A673 (cell line): ENCODE measurements around the gene SHISA7.

Experiments
- CTCF ChIP-seq: fragments of 300-800, 200-600 bp; sonication (generic); conservative IDR thresholded peaks from 2 replicates; pipeline ENCODE4 v1.5.1; 2017; ENCODE audit warnings: low read depth, mild to moderate bottlenecking, antibody characterized with exemption, low read length, moderate library complexity, mixed read lengths
- EZH2 ChIP-seq: fragments of 200-600 bp; sonication (generic); IDR thresholded peaks from 2 replicates; pipeline ENCODE4 v1.6.1; 2017; ENCODE audit warnings: borderline replicate concordance, low read depth, mild to moderate bottlenecking, mixed read lengths, antibody characterized with exemption, low read length; ENCODE audit not compliant: poor library complexity, severe bottlenecking

GRCh38 chr19:55379174-55379573 is 63.9 kb downstream of the SHISA7 start:
- TF ChIP-seq CTCF: no peak
- TF ChIP-seq EZH2: no peak
